Omental fat pad (tissue), 4 donors: ENCODE measurements around the gene PCDHB10. TPM values are rescaled to one million over a fixed set of nuclear protein-coding genes. Genes with fewer than 3 reads are reported as not detected.
"Not testable (repeated sequence)": the region's sequence is repeated elsewhere in the genome, so short reads cannot be mapped to it uniquely, and the experiment has no call there.

Experiments used
- ATAC-seq: fragments of 150-250 bp; one replicate; pipeline ENCODE4 v1.9.1; 2016; ENCODE audit warnings: mild to moderate bottlenecking, moderate library complexity; ENCODE audit not compliant: low FRiP score
- DNase-seq: peaks from one replicate; pipeline ENCODE4 v3.0.0-alpha.2; 2019; ENCODE audit warnings: low spot score
- CTCF ChIP-seq, 3 donors: fragments of 450-650 bp; IDR thresholded peaks; one replicate each; pipeline ENCODE4 v1.5.1; 2016 to 2017; ENCODE audit warnings: antibody characterized with exemption in 3 of 3, mild to moderate bottlenecking in 3 of 3, moderate library complexity in 2 of 3
- total RNA-seq, 4 donors: library from RNA; depleted of rRNA; stranded (reverse); fragments of >200 nt; gene quantifications; one replicate each; pipeline ENCODE4 v1.1.0, GENCODE V29; 2016

PCDHB10 gene
- total RNA-seq, 4 donors from 2014 or later: 0.96 to 3.6 (median 1.2) TPM

- no peak for TF ChIP-seq CTCF (IDR thresholded peaks at IDR 0.05)
- no peak for DNase-seq
- ATAC-seq: no peak
Measured at GRCh38 chr5:141172381-141173204, 19.6 kb upstream of the PCDHB10 start, which contains the start of gene PCDHB7. Gene PCDHB7 (plus strand): TSS chr5:141172644. CDS start chr5:141172836, 192 bp downstream.

GRCh38 chr5:141174291-141175104, 17.7 kb upstream of the PCDHB10 start:
- not testable (repeated sequence) for ATAC-seq, DNase-seq

GRCh38 chr5:141175933-141176332, 16.2 kb upstream of the PCDHB10 start:
- ATAC-seq (no peak), DNase-seq (no peak)
- no peak for TF ChIP-seq CTCF (IDR thresholded peaks at IDR 0.05)

- ATAC-seq, DNase-seq: not testable (repeated sequence)
Measured at GRCh38 chr5:141177577-141178191, 14.5 kb upstream of the PCDHB10 start, which contains the start of gene PCDHB8. Gene PCDHB8 (plus strand): TSS chr5:141177790. CDS start chr5:141178035, 245 bp downstream.

GRCh38 chr5:141179371-141179770, 12.8 kb upstream of the PCDHB10 start:
- not testable (repeated sequence) for ATAC-seq, DNase-seq

GRCh38 chr5:141179876-141180275, 12.3 kb upstream of the PCDHB10 start:
- not testable (repeated sequence) for ATAC-seq, DNase-seq

GRCh38 chr5:141180313-141180712, 11.8 kb upstream of the PCDHB10 start:
- DNase-seq (no peak), ATAC-seq (no peak)
- TF ChIP-seq CTCF (IDR thresholded peaks at IDR 0.05): no peak

- no peak for ATAC-seq
- TF ChIP-seq CTCF (IDR thresholded peaks at IDR 0.05): no peak
- no peak for DNase-seq
Measured at GRCh38 chr5:141182248-141182647, 9.9 kb upstream of the PCDHB10 start, which contains the start of gene PCDHB16. Gene PCDHB16 (plus strand): TSS chr5:141182387. CDS start chr5:141182560, 173 bp downstream.

GRCh38 chr5:141184117-141184855, 7.9 kb upstream of the PCDHB10 start:
- DNase-seq, ATAC-seq: not testable (repeated sequence)
